IMR-90 (cell line): ENCODE measurements around the gene SLC6A20. TPM values are rescaled to one million over a fixed set of nuclear protein-coding genes. Genes with fewer than 3 reads are reported as not detected.

Source experiments
- ATAC-seq: fragments of 200-7000 bp; cut with Tn5 transposase; 2 replicates; pipeline ENCODE4 v1.9.1; 2020; ENCODE audit warnings: low read depth, mild to moderate bottlenecking, moderate library complexity
- BruUV-seq: library from RNA; stranded (reverse); fragments of 400-500 nt; replicated peaks from 2 replicates; lab custom pipeline; 2021; lab: Mats Ljungman, UMichigan
- CTCF ChIA-PET: fragments of 300-600 bp; formaldehyde crosslinking; extraction: SDS; loops from one replicate; lab custom pipeline; 2021; ENCODE audit warnings: antibody characterized with exemption; lab: Yijun Ruan, JAX
- POLR2A ChIA-PET: fragments of 300-600 bp; sonication (Branson Sonifier 250); formaldehyde crosslinking; loops from one replicate; lab custom pipeline; 2022; ENCODE audit warnings: antibody characterized with exemption; ENCODE audit not compliant: unreplicated experiment; lab: Charles Lee
- DNase-seq: peaks from one replicate; pipeline ENCODE4 v3.0.0; 2013
- H2AFZ ChIP-seq: replicated peaks from 2 replicates; pipeline ENCODE3; 2013; ENCODE audit warnings: low read length, mild to moderate bottlenecking; ENCODE audit not compliant: poor library complexity
- H2AK5ac ChIP-seq: 2 replicates; pipeline ENCODE4 v1.6.1; 2013; ENCODE audit warnings: low read depth, low read length, inconsistent platforms
- H2AK9ac ChIP-seq: replicated peaks from 2 replicates; pipeline ENCODE3; 2013; ENCODE audit warnings: mild to moderate bottlenecking, low read depth, low read length, moderate library complexity; ENCODE audit not compliant: poor library complexity
- H2BK120ac ChIP-seq: 2 replicates; pipeline ENCODE4 v1.6.1; 2013; ENCODE audit warnings: low read depth, low read length, inconsistent platforms
- H2BK15ac ChIP-seq: 3 replicates; pipeline ENCODE4 v1.6.1; 2013; ENCODE audit warnings: low read depth, low read length, inconsistent platforms
- H2BK20ac ChIP-seq: 2 replicates; pipeline ENCODE4 v1.6.1; 2013; ENCODE audit warnings: low read depth, mild to moderate bottlenecking, inconsistent platforms, low read length, moderate library complexity
- H2BK5ac ChIP-seq: 2 replicates; pipeline ENCODE4 v1.6.1; 2013; ENCODE audit warnings: mild to moderate bottlenecking, low read depth, low read length, inconsistent platforms; ENCODE audit not compliant: poor library complexity, severe bottlenecking
- H3K14ac ChIP-seq: replicated peaks from 2 replicates; pipeline ENCODE4 v1.6.1; 2013; ENCODE audit warnings: low read depth, low read length, inconsistent platforms
- H3K18ac ChIP-seq: 2 replicates; pipeline ENCODE4 v1.6.1; 2013; ENCODE audit warnings: low read depth, low read length, control low read depth
- H3K23ac ChIP-seq: 2 replicates; pipeline ENCODE4 v1.6.1; 2013; ENCODE audit warnings: low read depth, low read length, inconsistent platforms
- H3K27ac ChIP-seq: 2 replicates; pipeline ENCODE4 v1.5.1; 2013; ENCODE audit warnings: mild to moderate bottlenecking, control low read depth, low read length; ENCODE audit not compliant: insufficient read depth
- H3K27me3 ChIP-seq: 2 replicates; pipeline ENCODE4 v1.6.1; 2013; ENCODE audit warnings: low read length; ENCODE audit not compliant: control insufficient read depth, insufficient read depth
- H3K36me3 ChIP-seq: 2 replicates; pipeline ENCODE4 v1.6.1; 2013; ENCODE audit warnings: low read length, mixed read lengths; ENCODE audit not compliant: control insufficient read depth, insufficient read depth
- H3K4ac ChIP-seq: 2 replicates; pipeline ENCODE4 v1.6.1; 2013; ENCODE audit warnings: low read depth, low read length, inconsistent platforms
- H3K4me1 ChIP-seq: 2 replicates; pipeline ENCODE4 v1.6.1; 2013; ENCODE audit warnings: low read length, mixed read lengths; ENCODE audit not compliant: control insufficient read depth, insufficient read depth
- H3K4me2 ChIP-seq: 2 replicates; pipeline ENCODE4 v1.6.1; 2013; ENCODE audit warnings: low read depth, mild to moderate bottlenecking, control low read depth, low read length, moderate library complexity
- H3K4me3 ChIP-seq: 2 replicates; pipeline ENCODE4 v1.5.1; 2013; ENCODE audit warnings: low read depth, mild to moderate bottlenecking, control low read depth, low read length, moderate library complexity; ENCODE audit not compliant: insufficient read depth
- H3K56ac ChIP-seq: 2 replicates; pipeline ENCODE4 v1.6.1; 2013; ENCODE audit warnings: low read length, inconsistent platforms; ENCODE audit not compliant: insufficient read depth; ENCODE audit errors: extremely low read depth
- H3K79me1 ChIP-seq, 2 experiments: 2 replicates each; pipeline ENCODE4 v1.6.1; 2013; ENCODE audit warnings: low read length in 2 of 2, inconsistent platforms in 1 of 2, low read depth in 1 of 2
- H3K9ac ChIP-seq: 2 replicates; pipeline ENCODE4 v1.6.1; 2013; ENCODE audit warnings: low read depth, low read length, control low read depth
- H3K9me1 ChIP-seq: 2 replicates; pipeline ENCODE4 v1.6.1; 2013; ENCODE audit warnings: low read length, inconsistent platforms; ENCODE audit not compliant: insufficient read depth
- H3K9me3 ChIP-seq: 2 replicates; pipeline ENCODE4 v1.6.1; 2013; ENCODE audit warnings: low read length; ENCODE audit not compliant: control insufficient read depth, insufficient read depth
- H4K20me1 ChIP-seq: 2 replicates; pipeline ENCODE4 v1.6.1; 2013; ENCODE audit warnings: low read length, inconsistent platforms; ENCODE audit not compliant: insufficient read depth
- H4K5ac ChIP-seq: 2 replicates; pipeline ENCODE4 v1.6.1; 2013; ENCODE audit warnings: mild to moderate bottlenecking, low read depth, low read length, control low read depth
- H4K8ac ChIP-seq, 2 experiments: 2 replicates each; pipeline ENCODE4 v1.6.1; 2013; ENCODE audit warnings: low read depth in 2 of 2, low read length in 2 of 2, control low read depth in 1 of 2, inconsistent platforms in 1 of 2
- H4K91ac ChIP-seq: 2 replicates; pipeline ENCODE4 v1.6.1; 2013; ENCODE audit warnings: low read depth, low read length, inconsistent platforms; ENCODE audit not compliant: insufficient read depth
- BHLHE40 ChIP-seq: fragments of 150-350 bp; IDR thresholded peaks from 2 replicates; pipeline ENCODE4 v1.6.1; 2016; ENCODE audit warnings: mild to moderate bottlenecking, low read depth, low read length
- CEBPB ChIP-seq: IDR thresholded peaks from 2 replicates; pipeline ENCODE4 v1.6.1; 2012; ENCODE audit warnings: low read depth, low read length, improper control_type of control experiment
- CHD1 ChIP-seq: IDR thresholded peaks from 2 replicates; pipeline ENCODE4 v1.6.1; 2012; ENCODE audit warnings: low read depth, low read length, improper control_type of control experiment
- ELK1 ChIP-seq: fragments of 150-350 bp; IDR thresholded peaks from 2 replicates; pipeline ENCODE4 v1.6.1; 2016; ENCODE audit warnings: low read depth, mild to moderate bottlenecking, low read length, moderate library complexity, borderline replicate concordance
- FOS ChIP-seq: fragments of 150-350 bp; IDR thresholded peaks from 2 replicates; pipeline ENCODE4 v1.6.1; 2016; ENCODE audit warnings: low read depth, low read length
- MAFK ChIP-seq: IDR thresholded peaks from 2 replicates; pipeline ENCODE4 v1.6.1; 2012; ENCODE audit warnings: low read depth, low read length, improper control_type of control experiment
- MAZ ChIP-seq: IDR thresholded peaks from 2 replicates; pipeline ENCODE4 v1.6.1; 2012; ENCODE audit warnings: low read depth, mild to moderate bottlenecking, low read length, improper control_type of control experiment, moderate library complexity, borderline replicate concordance
- MXI1 ChIP-seq: IDR thresholded peaks from 2 replicates; pipeline ENCODE4 v1.6.1; 2012; ENCODE audit warnings: low read depth, mild to moderate bottlenecking, low read length, moderate library complexity, borderline replicate concordance
- NFE2L2 ChIP-seq: fragments of 150-350 bp; IDR thresholded peaks from 2 replicates; pipeline ENCODE4 v1.6.1; 2016; ENCODE audit warnings: low read depth, mild to moderate bottlenecking, low read length
- POLR2A ChIP-seq: IDR thresholded peaks from 2 replicates; pipeline ENCODE4 v1.6.1; 2012; ENCODE audit warnings: mild to moderate bottlenecking, low read depth, low read length
- RAD21 ChIP-seq: IDR thresholded peaks from 2 replicates; pipeline ENCODE4 v1.6.1; 2012; ENCODE audit warnings: low read length, improper control_type of control experiment
- RCOR1 ChIP-seq: IDR thresholded peaks from 2 replicates; pipeline ENCODE4 v1.6.1; 2012; ENCODE audit warnings: mild to moderate bottlenecking, low read length, improper control_type of control experiment; ENCODE audit not compliant: insufficient replicate concordance
- RFX5 ChIP-seq: IDR thresholded peaks from 2 replicates; pipeline ENCODE4 v1.8.0; 2012; ENCODE audit warnings: low read depth, mild to moderate bottlenecking, low read length, moderate library complexity
- SMC3 ChIP-seq: fragments of 150-350 bp; IDR thresholded peaks from 2 replicates; pipeline ENCODE4 v1.6.1; 2016; ENCODE audit warnings: low read depth, mild to moderate bottlenecking, antibody characterized with exemption, low read length, moderate library complexity
- WGBS, 2 experiments: methylation state at CpG; one replicate each; pipeline versions ENCODE4 v1.1.5 to v1.1.7; 2013; ENCODE audit warnings: missing lambda C conversion rate in 2 of 2; ENCODE audit not compliant: insufficient read length in 1 of 2; ENCODE audit errors: extremely low coverage in 2 of 2; 5-methylcytosine and 5-hydroxymethylcytosine counted together
- dilution Hi-C: fragments of 300-500 bp; cut with HindIII; formaldehyde crosslinking; loops from one replicate; pipeline ENCODE4 v1.14.3; 2018; ENCODE audit warnings: low sequenced_read_pairs; ENCODE audit not compliant: unreplicated experiment
- in situ Hi-C: fragments of 300-500 bp; cut with MboI; formaldehyde crosslinking; loops from 3 replicates; pipeline ENCODE4 v1.14.3; 2019; ENCODE audit warnings: low sequenced_read_pairs, inconsistent platforms, mixed read lengths
- intact Hi-C: fragments of 100-400 bp; cut with micrococcal nuclease; formaldehyde crosslinking; loops from 2 replicates; pipeline ENCODE4 v1.10.0; 2022
- polyA plus RNA-seq, 3 experiments: library from polyadenylated mRNA; depleted of rRNA; stranded (reverse); fragments of >200 nt; gene quantifications; 2 replicates each; pipeline ENCODE4 v1.2.3, GENCODE V29; 2012; ENCODE audit warnings: low replicate concordance in 1 of 3
- total RNA-seq: library from RNA; depleted of rRNA; stranded (reverse); fragments of >200 nt; gene quantifications from 2 replicates; pipeline ENCODE4 v1.2.3, GENCODE V29; 2012
- TF ChIP-seq, protein P1 (sequence below): conservative IDR thresholded peaks from 2 replicates; pipeline ENCODE4 v1.5.1; 2012; ENCODE audit warnings: mild to moderate bottlenecking, low read depth, low read length, improper control_type of control experiment
- TF ChIP-seq, protein P2 (sequence below): fragments of 150-350 bp; IDR thresholded peaks from 2 replicates; pipeline ENCODE4 v1.6.1; 2017; ENCODE audit warnings: mild to moderate bottlenecking, antibody characterized with exemption, low read length, low read depth

SLC6A20 gene
- total and polyA plus RNA-seq, 2 of the 4 experiments (the other 2 are of a cell fraction), result not detected

DNA sequence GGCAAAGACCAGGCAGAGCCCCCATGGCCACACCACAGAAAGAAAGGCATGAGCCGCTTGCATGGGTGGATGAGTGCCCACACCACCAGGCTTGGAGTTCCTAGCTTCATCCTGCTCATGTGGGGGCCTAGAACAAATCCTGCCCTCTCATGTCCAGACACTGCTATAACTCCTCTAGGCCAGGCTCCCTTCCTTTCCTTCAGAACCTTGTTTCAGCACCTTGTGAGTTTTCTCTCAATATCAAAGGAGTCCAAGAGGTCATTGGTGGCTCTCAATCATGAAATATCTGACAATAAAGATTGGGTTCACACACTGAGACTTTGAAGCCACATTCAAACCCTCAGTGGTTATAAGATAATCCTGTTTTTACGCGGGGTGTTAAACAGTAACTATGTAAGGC is 12.7 kb downstream of the SLC6A20 start:
- H4K8ac ChIP-seq, result no peak overlapping the region
- H4K20me1 ChIP-seq, result no peaks in the 10 kb centered on the region
- H3K9ac ChIP-seq, result no peak overlapping the region
- ATAC-seq (no peak), DNase-seq (no peak)
- no TSS peak for BruUV-seq
- H3K27ac ChIP-seq, result no peak overlapping the region
- H3K9me3 ChIP-seq, result peaks cover 7% of the 10 kb centered on the region
- H3K4me2 ChIP-seq, result no peak overlapping the region
- no peak for TF ChIP-seq NFE2L2
- no peak for TF ChIP-seq CEBPB
- TF ChIP-seq ELK1, result no peak
- TF ChIP-seq RCOR1, result no peak
- TF ChIP-seq MAZ, result no peak
- TF ChIP-seq POLR2A, result no peak
- TF ChIP-seq MXI1, result no peak
- TF ChIP-seq CHD1, result no peak
- no peak for TF ChIP-seq FOS
- TF ChIP-seq, protein P1, sequence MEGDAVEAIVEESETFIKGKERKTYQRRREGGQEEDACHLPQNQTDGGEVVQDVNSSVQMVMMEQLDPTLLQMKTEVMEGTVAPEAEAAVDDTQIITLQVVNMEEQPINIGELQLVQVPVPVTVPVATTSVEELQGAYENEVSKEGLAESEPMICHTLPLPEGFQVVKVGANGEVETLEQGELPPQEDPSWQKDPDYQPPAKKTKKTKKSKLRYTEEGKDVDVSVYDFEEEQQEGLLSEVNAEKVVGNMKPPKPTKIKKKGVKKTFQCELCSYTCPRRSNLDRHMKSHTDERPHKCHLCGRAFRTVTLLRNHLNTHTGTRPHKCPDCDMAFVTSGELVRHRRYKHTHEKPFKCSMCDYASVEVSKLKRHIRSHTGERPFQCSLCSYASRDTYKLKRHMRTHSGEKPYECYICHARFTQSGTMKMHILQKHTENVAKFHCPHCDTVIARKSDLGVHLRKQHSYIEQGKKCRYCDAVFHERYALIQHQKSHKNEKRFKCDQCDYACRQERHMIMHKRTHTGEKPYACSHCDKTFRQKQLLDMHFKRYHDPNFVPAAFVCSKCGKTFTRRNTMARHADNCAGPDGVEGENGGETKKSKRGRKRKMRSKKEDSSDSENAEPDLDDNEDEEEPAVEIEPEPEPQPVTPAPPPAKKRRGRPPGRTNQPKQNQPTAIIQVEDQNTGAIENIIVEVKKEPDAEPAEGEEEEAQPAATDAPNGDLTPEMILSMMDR, result no peak
- no peak for TF ChIP-seq RFX5
- TF ChIP-seq, protein P2, sequence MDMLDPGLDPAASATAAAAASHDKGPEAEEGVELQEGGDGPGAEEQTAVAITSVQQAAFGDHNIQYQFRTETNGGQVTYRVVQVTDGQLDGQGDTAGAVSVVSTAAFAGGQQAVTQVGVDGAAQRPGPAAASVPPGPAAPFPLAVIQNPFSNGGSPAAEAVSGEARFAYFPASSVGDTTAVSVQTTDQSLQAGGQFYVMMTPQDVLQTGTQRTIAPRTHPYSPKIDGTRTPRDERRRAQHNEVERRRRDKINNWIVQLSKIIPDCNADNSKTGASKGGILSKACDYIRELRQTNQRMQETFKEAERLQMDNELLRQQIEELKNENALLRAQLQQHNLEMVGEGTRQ, result no peak
- no peak for TF ChIP-seq BHLHE40
- no peak for TF ChIP-seq SMC3
- TF ChIP-seq RAD21, result no peak
- no peak for TF ChIP-seq MAFK
- no peaks in the 10 kb centered on the region for H3K4me1 ChIP-seq
- no peaks in the 10 kb centered on the region for H3K79me1 ChIP-seq
- no peak overlapping the region for H3K4ac ChIP-seq
- no peak overlapping the region for H2BK5ac ChIP-seq
- H3K27me3 ChIP-seq, result peaks cover 66% of the 10 kb centered on the region
- H2AK9ac ChIP-seq, result no peak overlapping the region
- no peak overlapping the region for H3K56ac ChIP-seq
- H3K23ac ChIP-seq, result no peak overlapping the region
- intact Hi-C loops, result no loop called here
- in situ Hi-C loops, result no loop called here
- CTCF ChIA-PET, result no interaction called here
- no peak overlapping the region for H2AFZ ChIP-seq
- H2BK15ac ChIP-seq, result no peak overlapping the region
- no peak overlapping the region for H3K18ac ChIP-seq
- H4K91ac ChIP-seq, result no peak overlapping the region
- no peak overlapping the region for H2BK120ac ChIP-seq
- no peak overlapping the region for H2BK20ac ChIP-seq
- H3K4me3 ChIP-seq, result no peak overlapping the region
- H3K36me3 ChIP-seq, result no peaks in the 10 kb centered on the region
- H2AK5ac ChIP-seq, result no peak overlapping the region
- no peak overlapping the region for H4K5ac ChIP-seq
- WGBS, 2 experiments, result 76% methylated on average over 3 of the region's 3 CpGs; no CpG with 5 or more reads in 1 of the 2 experiments
- POLR2A ChIA-PET, result no interaction called here
- dilution Hi-C loops, result no loop called here
- no peak overlapping the region for H3K14ac ChIP-seq
- peaks cover 2% of the 10 kb centered on the region; the same call in 1 of the 2 replicates for H3K9me1 ChIP-seq
